Uterus (tissue), 2 donors: ENCODE results near the gene OLIG1.

Experiments used
- CTCF ChIP-seq, 4 experiments: fragments of 200-600 bp in 2 of 4; fragments of 450-650 bp in 2 of 4; sonication (generic) in 2 of 4; IDR thresholded peaks; one replicate each; pipeline ENCODE4 v1.5.1; 2016 to 2019; ENCODE audit warnings: antibody characterized with exemption in 4 of 4, mild to moderate bottlenecking in 2 of 4, moderate library complexity in 1 of 4
- POLR2A ChIP-seq, 2 donors: fragments of 450-650 bp; IDR thresholded peaks; one replicate each; pipeline ENCODE4 v1.6.1; 2016; ENCODE audit warnings: antibody characterized with exemption in 2 of 2, mild to moderate bottlenecking in 1 of 2, moderate library complexity in 1 of 2

- TF ChIP-seq CTCF (IDR thresholded peaks at IDR 0.05): no peak
- no peak for TF ChIP-seq POLR2A (IDR thresholded peaks at IDR 0.05)
These were observed 48.8 kb upstream of the OLIG1 start for GRCh38 chr21:33021150-33021549.
